ENCODE data around the gene UTS2.

Gene UTS2

DNA sequence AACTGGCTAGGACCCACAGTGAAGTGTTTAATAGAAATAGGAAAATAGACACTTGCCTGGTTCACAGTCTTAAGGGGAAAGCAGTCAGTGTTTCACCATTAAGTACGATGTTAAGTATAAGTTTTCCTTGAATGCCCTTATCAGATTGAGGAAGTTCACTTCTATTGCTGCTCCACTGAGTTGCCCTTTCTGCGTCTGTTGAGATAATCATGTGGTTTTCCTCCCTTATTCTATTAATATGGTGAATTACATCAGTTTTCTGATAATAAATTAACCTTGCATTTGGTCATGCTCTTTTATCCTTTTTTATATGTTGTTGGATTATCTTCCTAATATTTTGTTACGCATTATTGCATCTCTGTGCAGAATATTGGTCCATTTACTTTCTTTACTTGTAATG lies 21.4 kb downstream of the UTS2 start:
- Histone ChIP-seq H3K4me3 (ENCODE audit: low read depth in 1 of 2, low read length in 1 of 2) (no peak overlapping the region), H3K4me1 (ENCODE audit: control insufficient read depth in 1 of 2, insufficient read depth in 1 of 2, low read depth in 1 of 2, low read length in 1 of 2) (peaks cover 0 to 7% of the 10 kb centered on the region in 2 experiments), H3K36me3 (no peaks in the 10 kb centered on the region), H3K9me3 (no peaks in the 10 kb centered on the region), H3K27me3 (no peaks in the 10 kb centered on the region), H3K27ac (no peak overlapping the region)
- TF ChIP-seq, protein P1, sequence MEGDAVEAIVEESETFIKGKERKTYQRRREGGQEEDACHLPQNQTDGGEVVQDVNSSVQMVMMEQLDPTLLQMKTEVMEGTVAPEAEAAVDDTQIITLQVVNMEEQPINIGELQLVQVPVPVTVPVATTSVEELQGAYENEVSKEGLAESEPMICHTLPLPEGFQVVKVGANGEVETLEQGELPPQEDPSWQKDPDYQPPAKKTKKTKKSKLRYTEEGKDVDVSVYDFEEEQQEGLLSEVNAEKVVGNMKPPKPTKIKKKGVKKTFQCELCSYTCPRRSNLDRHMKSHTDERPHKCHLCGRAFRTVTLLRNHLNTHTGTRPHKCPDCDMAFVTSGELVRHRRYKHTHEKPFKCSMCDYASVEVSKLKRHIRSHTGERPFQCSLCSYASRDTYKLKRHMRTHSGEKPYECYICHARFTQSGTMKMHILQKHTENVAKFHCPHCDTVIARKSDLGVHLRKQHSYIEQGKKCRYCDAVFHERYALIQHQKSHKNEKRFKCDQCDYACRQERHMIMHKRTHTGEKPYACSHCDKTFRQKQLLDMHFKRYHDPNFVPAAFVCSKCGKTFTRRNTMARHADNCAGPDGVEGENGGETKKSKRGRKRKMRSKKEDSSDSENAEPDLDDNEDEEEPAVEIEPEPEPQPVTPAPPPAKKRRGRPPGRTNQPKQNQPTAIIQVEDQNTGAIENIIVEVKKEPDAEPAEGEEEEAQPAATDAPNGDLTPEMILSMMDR (IDR thresholded peaks at IDR 0.05) = no peak

DNA sequence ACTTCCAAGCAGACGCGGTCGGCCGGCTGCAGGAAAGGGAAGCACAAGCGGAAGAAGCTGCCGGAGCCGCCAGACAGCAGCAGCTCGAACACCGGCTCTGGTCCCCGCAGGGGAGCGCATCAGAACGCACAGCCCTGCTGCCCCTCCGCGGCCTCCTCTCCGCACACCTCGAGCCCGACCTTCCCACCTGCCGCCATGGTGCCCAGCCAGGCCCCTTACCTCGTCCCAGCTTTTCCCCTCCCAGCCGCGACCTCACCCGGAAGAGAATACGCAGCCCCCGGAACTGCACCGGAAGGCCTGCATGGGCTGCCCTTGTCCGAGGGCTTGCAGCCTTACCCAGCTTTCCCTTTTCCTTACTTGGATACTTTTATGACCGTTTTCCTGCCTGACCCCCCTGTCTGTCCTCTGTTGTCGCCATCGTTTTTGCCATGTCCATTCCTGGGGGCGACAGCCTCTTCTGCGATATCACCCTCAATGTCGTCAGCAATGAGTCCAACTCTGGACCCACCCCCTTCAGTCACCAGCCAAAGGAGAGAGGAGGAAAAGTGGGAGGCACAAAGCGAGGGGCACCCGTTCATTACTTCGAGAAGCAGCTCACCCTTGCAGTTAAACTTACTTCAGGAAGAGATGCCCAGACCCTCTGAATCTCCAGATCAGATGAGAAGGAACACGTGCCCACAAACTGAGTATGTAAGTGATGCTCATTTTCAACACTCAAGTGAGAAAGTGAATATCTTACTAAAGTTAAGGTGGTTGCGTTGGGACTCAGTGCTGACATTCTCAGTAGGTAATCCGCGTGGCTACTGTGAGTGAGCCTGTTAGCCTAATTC lies 25.5 kb downstream of the UTS2 start:
- Histone ChIP-seq H3K27ac (peak overlapping the region; percentile 62), H3K9me3 (no peaks in the 10 kb centered on the region), H3K36me3 (no peaks in the 10 kb centered on the region), H3K27me3 (no peaks in the 10 kb centered on the region), H3K4me3 (ENCODE audit: low read depth in 1 of 2, low read length in 1 of 2) (peak overlapping the region; percentile 34 to 60), H3K4me1 (ENCODE audit: control insufficient read depth in 1 of 2, insufficient read depth in 1 of 2, low read depth in 1 of 2, low read length in 1 of 2) (peaks cover 0 to 10% of the 10 kb centered on the region in 2 experiments)
- TF ChIP-seq, protein P1 (IDR thresholded peaks at IDR 0.05) = no peak

DNA sequence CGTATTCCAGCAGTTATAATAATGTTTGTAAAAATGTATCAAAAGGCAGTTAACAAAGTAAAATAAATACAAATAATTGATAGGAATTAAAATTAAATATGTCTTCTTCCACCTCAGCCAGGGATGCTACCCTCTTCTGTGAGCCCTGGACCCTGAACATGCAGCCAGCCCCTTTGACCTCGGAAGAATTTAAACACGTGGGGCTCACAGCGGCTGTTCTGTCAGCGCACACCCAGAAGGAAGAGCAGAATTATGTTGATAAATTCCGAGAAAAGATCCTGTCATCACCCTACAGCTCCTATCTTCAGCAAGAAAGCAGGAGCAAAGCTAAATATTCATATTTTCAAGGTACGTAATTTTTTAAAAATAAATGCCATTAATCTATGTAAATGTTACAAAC lies 26.5 kb downstream of the UTS2 start:
- Histone ChIP-seq H3K36me3 (no peaks in the 10 kb centered on the region), H3K27me3 (no peaks in the 10 kb centered on the region), H3K9me3 (no peaks in the 10 kb centered on the region), H3K27ac (no peak overlapping the region), H3K4me1 (ENCODE audit: control insufficient read depth in 1 of 2, insufficient read depth in 1 of 2, low read depth in 1 of 2, low read length in 1 of 2) (peaks cover 0 to 10% of the 10 kb centered on the region in 2 experiments), H3K4me3 (ENCODE audit: low read depth in 1 of 2, low read length in 1 of 2) (peak overlapping the region in 1 of 2 experiments; percentile 60)
- TF ChIP-seq, protein P1 (IDR thresholded peaks at IDR 0.05) = no peak

DNA sequence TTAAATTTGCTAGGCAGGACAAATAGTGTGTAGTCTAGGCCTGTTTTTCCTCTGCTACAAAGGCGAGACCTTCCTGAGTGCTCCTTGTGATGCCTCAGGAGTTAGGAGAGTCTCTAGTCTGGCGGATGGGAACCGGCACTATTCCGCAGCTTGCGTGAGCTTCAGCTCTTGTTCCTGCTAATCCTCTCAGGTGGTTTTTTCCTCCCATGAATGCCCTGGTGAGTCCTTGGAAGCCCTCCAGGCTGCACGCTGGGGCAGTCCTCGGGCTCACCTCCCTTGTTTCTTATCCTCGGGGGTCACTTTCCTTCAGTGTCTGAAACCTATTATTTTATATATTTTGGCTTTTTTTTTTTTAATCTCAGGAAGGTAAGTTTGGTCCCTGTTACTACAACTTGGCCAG lies 28.2 kb downstream of the UTS2 start:
- no peak overlapping the region for H3K27ac ChIP-seq
- TF ChIP-seq, protein P1 (IDR thresholded peaks at IDR 0.05) = no peak
- peaks cover 0 to 10% of the 10 kb centered on the region in 2 experiments for H3K4me1 ChIP-seq (ENCODE audit: control insufficient read depth in 1 of 2, insufficient read depth in 1 of 2, low read depth in 1 of 2, low read length in 1 of 2)
- no peak overlapping the region for H3K4me3 ChIP-seq (ENCODE audit: low read depth in 1 of 2, low read length in 1 of 2)
- no peaks in the 10 kb centered on the region for H3K27me3 ChIP-seq
- no peaks in the 10 kb centered on the region for H3K9me3 ChIP-seq
- peaks cover 7% of the 10 kb centered on the region for H3K36me3 ChIP-seq

DNA sequence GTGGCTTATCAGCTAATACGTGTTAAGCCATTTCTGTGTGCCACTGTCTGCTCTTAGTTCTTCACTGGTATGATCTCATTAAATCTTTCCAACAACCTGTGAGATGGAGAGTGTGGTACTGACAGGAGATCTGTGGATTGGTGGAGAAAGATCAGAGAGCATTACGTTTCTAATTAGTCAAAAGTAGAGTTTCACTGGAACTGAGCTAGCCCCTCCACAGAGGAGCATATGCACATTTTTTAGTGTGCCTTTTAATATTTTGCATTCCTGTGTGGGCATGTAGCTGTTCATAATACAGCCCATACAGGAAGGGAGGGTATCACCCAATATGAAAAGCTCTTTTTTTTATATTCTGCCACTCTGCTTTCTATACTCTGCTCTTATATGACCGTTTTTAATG lies 31.6 kb downstream of the UTS2 start:
- Histone ChIP-seq H3K9me3 (no peaks in the 10 kb centered on the region), H3K4me3 (ENCODE audit: low read depth in 1 of 2, low read length in 1 of 2) (no peak overlapping the region), H3K27ac (no peak overlapping the region), H3K36me3 (peaks cover 7% of the 10 kb centered on the region), H3K4me1 (ENCODE audit: control insufficient read depth in 1 of 2, insufficient read depth in 1 of 2, low read depth in 1 of 2, low read length in 1 of 2) (peaks cover 0 to under 1% of the 10 kb centered on the region in 2 experiments), H3K27me3 (no peaks in the 10 kb centered on the region)
- TF ChIP-seq, protein P1 (IDR thresholded peaks at IDR 0.05) = no peak
